Left cardiac atrium (tissue), 4 donors: ENCODE measurements around the gene FAM170B. TPM values are rescaled to one million over a fixed set of nuclear protein-coding genes. Genes with fewer than 3 reads are reported as not detected.
A peak's percentile ranks its signal among the peaks of the same experiment; 100 is the strongest.

Experiments
- ATAC-seq, 2 donors: fragments of 200-7000 bp; cut with Tn5 transposase; one replicate each; pipeline ENCODE4 v1.9.1; 2020; ENCODE audit warnings: mild to moderate bottlenecking in 2 of 2, moderate library complexity in 2 of 2
- DNase-seq: peaks from one replicate; pipeline ENCODE4 v3.0.0-alpha.2; 2020
- intact Hi-C, 2 donors: fragments of 100-400 bp; cut with DNase I; formaldehyde crosslinking; loops; one replicate each; pipeline versions ENCODE4 v1.14.1 to v1.15.1; 2022 to 2023
- total RNA-seq, 2 donors: library from RNA; stranded (reverse); fragmentation: NEBNext Ultra II Directional; extraction: Animal tissue kit (Norgen Biotek cat#: 25700); gene quantifications; one replicate each; pipeline ENCODE4 v1.2.1, GENCODE V29; 2021
- donor health status: DM: no; HTN: yes; CAD: no.
- donor health status: DM: no; HTN: yes; CAD: no; lungs with severe emphysema.
- donor health status: DM: yes; HTN: yes; CAD: no.
- donor health status: Dilated cardiomyopathy.

Gene FAM170B
- total RNA-seq, 2 donors from 2014 or later: not detected

DNA sequence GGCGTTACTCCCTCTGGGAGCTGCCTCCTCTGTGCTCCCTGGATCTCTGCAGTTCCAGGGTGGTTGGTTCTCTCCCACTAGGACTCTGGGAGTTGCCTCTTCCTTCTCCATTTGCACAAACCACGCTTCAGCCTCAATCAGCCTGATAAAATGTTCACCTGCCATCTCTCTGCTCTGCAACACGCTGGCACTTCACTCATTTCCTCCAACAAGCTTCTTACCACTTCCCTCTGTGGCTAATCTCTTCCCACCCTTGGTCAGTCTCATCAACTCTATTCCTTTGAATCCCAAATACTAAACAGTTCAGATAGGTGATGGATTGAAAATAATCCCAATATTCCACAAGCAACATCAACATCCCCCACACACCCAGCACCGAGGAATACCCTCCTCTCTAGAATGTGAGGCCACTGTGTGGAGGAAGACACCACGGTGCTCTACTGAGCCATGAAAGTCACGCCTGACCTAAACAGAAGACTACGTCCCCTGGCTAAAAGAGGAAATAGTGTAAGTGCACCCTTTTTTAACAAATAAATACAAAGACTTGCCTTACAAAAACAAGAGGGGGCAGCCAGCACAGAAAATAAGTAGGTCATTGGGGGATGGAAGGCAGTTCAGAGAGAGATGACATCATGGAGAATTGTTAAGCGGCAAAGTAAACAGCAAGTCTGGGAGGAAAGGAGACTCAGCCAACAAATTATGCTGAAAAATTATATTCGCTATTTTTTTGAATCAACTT lies 1.9 kb upstream of the FAM170B start:
- intact Hi-C loops: no loop called here
- DNase-seq (no peak), ATAC-seq (peak in 1 of 2 donors; percentile 5)

GRCh38 chr10:49134327-49134726 lies 506 bp upstream of the FAM170B start:
- ATAC-seq: no peak
- DNase-seq: no peak
- intact Hi-C loops: no loop called here

DNA sequence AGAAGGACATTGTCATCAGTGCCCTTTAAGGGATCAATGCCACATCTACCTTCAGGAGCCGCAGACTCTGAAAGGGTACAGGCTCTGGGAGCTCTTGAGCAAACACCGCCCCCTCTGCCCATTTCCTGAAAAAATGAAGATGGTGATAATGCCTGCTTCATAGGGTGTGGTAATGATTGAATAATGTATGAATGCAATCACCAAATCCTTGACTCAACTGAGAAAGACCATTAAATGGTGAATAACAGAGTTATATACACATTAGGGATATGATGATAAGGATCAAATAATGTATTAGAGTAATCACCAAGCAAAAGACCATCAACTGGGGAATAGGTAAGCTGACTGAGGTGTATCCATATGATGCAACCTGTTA lies 1.5 kb downstream of the FAM170B start:
- intact Hi-C loops: no loop called here
- DNase-seq (no peak), ATAC-seq (no peak)

- DNase-seq (peak; percentile 45), ATAC-seq (peak; percentile 48 to 61)
- intact Hi-C loops: no loop called here
Measured at GRCh38 chr10:49131507-49132361, 2.1 kb downstream of the FAM170B start.

- ATAC-seq: no peak
- intact Hi-C loops: no loop called here
- DNase-seq: no peak
Measured at GRCh38 chr10:49129376-49129775, 4.4 kb downstream of the FAM170B start.

GRCh38 chr10:49128854-49129253 lies 5.0 kb downstream of the FAM170B start:
- ATAC-seq (no peak), DNase-seq (no peak)
- intact Hi-C loops: no loop called here

- intact Hi-C loops: no loop called here
- DNase-seq: no peak
- ATAC-seq: no peak
Measured at GRCh38 chr10:49123981-49124950, 9.6 kb downstream of the FAM170B start.

DNA sequence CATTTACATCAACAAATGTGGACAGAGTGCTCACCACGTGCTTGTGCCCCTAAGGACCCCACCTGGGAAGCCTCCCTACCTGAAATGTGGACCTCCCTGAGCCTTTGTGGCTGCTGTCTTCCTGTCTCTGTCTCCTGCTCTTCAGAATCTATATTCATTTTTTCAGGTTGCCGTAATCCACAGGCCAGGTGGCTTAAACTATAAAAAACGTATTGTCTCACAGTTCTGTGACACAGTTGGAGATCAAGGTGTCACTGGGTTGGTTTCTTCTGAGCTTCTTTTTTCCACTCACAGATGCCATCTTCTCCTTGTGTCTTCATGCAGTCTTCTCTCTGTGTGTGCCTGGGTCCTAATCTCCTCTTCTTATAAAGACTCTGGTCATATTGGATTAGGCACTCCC lies 12.9 kb downstream of the FAM170B start:
- intact Hi-C loops: no loop called here
- ATAC-seq (no peak), DNase-seq (no peak)

GRCh38 chr10:49119746-49120145 lies 14.1 kb downstream of the FAM170B start:
- intact Hi-C loops: no loop called here
- no peak for DNase-seq
- ATAC-seq: no peak

DNA sequence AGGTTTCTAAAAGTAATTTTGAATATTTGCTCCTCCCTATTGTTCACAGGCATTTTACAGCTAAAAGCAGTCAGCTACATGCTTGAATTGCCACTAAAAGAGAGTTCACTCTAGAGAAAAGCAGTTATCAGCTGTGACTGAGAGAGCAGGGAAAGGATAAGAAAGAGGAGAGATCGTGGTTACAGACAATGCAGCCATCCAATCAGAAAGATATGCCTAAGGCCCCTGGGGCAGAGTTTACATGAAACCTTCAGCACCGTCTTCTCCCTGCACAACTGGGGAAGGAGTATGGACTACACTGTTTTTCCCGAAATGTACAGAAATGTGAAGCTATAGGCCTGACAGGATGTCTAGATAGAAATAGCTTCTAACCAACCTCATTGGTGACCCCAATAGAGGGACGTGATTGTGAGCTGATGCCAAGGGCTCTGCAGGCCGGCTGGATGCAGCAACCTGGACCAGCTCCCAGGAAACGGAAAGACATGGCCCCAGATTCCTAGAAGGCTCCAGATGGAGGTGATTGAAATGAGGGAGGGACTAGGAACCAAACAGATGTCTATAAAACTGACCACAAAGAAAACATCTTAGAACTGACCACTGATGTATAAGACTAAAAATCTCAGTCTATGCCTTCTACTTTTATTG lies 15.3 kb downstream of the FAM170B start:
- intact Hi-C loops: no loop called here
- DNase-seq (no peak), ATAC-seq (no peak)

GRCh38 chr10:49117376-49118070 lies 16.3 kb downstream of the FAM170B start:
- DNase-seq (no peak), ATAC-seq (no peak)
- intact Hi-C loops: no loop called here

GRCh38 chr10:49116509-49117375 lies 17.1 kb downstream of the FAM170B start:
- ATAC-seq (no peak), DNase-seq (no peak)
- intact Hi-C loops: no loop called here

DNA sequence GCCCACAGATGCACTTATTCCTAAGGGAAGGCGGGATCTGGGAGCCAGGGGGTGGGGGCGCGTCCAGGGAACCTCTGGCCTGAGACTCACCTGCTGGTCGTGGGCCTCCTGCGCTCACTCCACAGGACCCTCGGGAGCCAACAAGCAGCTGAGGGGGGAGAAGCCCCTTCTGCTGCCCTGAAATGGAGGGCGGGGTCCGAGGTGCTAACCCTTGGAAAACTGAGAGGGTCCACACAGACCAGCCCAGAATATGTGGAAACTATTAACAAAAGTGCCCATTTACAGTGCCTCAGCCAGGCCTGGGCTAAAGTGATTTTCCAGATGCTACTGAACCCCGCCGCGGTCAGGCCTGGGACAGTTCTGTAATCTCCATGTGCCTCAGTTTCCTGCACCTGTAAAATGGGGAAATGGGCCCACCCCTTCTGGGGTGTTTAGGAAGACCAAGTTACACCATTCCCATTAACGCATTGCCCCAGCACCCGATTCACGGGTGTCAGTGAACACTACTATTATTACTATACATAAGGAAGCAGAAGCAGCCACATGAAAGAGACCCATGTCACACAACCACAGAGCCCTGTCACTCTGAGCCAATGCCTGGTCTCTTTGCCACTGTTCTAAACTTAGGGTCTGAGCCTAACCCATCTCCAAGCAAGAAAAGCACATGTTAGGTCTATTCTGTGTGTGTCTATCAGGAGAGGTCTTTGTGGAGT lies 17.9 kb downstream of the FAM170B start:
- intact Hi-C loops: no loop called here
- ATAC-seq (no peak), DNase-seq (no peak)

DNA sequence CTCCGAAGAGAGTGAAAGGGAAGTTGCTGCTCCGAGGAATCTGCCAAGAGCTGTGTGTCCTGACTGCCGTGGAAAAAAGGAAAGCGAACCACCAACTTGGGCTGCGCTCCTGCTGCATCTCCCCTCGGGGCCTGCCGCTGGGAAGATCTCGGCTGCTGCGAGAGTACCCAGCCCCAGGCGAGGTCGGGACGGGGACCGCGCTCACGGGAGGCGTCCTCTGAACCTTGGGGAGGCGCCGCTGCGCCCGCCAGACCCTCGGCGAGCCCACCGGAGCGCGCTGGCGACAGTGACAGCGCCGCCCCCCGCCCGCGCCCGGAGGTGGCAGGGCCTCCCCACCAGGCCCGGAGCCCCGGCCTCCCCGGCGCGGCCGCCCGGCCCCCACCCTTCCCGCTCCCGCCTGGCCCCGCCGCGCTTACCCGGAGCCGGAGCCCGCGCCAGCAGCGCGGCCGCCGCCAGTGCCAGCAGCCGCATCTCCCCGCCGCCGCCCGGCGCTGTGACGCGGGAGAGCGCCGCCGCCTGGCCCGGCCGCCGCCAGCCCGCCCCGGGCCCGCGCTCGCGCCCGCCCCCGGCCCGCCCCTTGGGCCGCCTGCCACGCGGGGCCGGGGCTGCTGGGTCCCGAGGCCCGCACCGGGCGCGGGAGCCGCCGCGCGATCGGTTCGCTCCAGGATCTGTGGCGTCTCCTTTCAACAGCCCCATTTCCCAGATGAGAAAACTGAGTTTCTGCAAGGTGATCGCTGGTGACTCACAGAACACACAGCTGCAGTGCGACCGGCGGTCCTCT lies 18.6 kb downstream of the FAM170B start, which contains the start of gene VSTM4:
Gene VSTM4 (minus strand): TSS at position 508 of the 781 bp plus-strand sequence. CDS start 37 bp downstream, at position 471.
- ATAC-seq (peak; percentile 59 to 79), DNase-seq (peak; percentile 53)
- intact Hi-C loops: no loop called here

DNA sequence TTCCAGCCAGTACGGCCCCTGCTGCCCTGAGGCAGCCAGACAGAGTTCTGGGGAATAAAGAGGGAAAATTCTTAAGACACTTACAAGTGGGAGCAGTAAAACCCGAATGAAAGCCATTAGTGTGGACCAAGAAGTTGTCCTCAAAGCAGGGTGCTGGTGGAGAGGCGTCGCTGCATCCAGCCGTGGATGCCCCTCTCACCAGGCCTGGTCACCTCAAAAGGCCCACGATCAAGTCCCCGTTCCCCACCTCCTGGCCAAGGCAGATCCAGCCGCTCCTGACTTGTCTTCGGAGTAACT lies 19.2 kb downstream of the FAM170B start:
- no peak for DNase-seq
- intact Hi-C loops: no loop called here
- peak; percentile 14 to 19 for ATAC-seq

DNA sequence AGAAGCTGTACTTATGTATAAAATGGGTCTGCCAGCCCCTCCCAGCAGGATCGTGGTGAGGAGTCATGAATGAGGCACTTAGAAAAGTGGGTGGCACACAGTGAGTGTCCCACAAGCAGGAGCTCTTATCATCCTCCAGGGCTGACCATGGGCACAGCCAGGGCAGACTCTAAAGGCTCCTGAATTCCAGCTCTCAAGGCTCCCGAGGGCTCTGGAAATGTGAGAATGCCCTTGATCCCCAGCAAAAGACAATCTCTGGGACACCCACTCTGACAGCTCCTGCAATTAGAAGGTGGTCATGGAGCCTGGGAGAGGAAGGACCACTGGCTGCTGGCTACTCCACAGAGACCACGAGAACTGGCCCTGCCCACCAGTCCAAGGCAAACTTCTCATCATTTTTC lies 20.1 kb downstream of the FAM170B start:
- ATAC-seq (peak in 1 of 2 donors; percentile 33), DNase-seq (no peak)
- intact Hi-C loops: no loop called here
